HG03039 (cell line): ENCODE data around the gene HCN4.
"Not testable (repeated sequence)": the region's sequence is repeated elsewhere in the genome, so short reads cannot be mapped to it uniquely, and the experiment has no call there.

ENCODE experiments used
- ATAC-seq: cut with Tn5 transposase; IDR thresholded peaks from one replicate; pipeline ENCODE4 v1.9.1; 2021; ENCODE audit warnings: mild to moderate bottlenecking, moderate library complexity; ENCODE audit not compliant: unreplicated experiment

HCN4 gene

GRCh38 chr15:73368301-73369136 is at the start of gene HCN4:
Gene HCN4 (minus strand): TSS chr15:73368958. CDS start chr15:73368270, 688 bp downstream.
- ATAC-seq = no peak

DNA sequence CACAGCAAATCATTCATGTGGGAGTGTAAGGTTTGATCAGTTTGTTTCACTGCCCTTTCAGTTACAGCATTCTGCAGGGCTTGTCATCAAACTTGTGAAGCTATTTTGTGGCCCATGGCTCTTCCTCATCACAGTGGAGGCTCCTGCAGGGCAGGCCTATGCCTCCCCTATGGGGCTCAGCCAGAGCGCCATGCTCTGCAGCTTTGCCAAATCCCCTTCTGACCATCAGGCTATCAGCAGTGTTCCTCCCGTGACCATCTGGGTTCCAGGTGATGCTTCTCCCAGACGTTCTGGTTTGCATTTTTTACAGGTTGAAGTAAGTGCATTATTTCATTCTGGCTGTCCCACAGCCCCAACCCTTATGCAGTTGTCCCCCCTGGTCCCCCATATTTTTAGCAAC is 46.1 kb upstream of the HCN4 start:
- no peak for ATAC-seq

GRCh38 chr15:73403171-73403570 is 34.4 kb upstream of the HCN4 start:
- ATAC-seq = no peak

GRCh38 chr15:73400222-73400621 is 31.5 kb upstream of the HCN4 start:
- not testable (repeated sequence) for ATAC-seq

DNA sequence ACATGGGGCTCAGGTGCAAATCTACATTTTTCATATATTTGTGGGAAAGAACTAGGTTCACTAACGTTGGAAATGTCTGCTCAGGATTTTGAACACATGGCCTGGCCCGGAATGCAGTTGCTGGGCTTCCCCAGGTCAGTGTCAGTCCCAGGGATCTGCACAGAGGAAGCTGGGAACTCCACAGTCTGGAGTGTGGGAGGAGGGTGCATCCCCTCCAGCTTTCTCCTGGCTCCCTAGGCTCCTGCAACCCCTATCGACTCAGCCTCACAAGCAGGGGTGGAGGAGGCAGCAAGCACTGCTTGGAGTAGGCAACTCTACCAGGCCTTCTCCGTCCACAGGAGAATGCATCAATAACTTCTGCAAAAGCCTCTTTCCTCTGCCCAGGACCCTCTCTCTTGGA is 30.1 kb upstream of the HCN4 start:
- no peak for ATAC-seq

DNA sequence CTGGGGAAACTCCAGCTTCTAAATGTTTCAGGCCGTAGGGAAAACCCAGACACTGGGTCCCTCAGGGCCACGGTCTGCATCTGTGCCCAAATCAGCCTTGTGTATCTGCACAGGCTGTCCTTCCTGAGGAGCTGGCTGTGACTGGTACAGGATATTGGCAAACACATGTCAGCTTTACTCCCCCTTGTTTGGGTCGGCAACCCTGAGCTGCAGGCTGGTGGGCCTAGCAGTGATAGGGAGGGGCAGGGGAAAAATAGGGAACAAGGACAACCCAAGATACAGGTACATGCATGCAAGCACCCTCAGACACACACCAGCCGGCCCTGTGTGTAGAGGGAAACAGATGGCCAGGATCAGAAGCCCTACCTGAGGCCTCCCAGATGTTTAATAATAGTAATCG is 28.7 kb upstream of the HCN4 start:
- no peak for ATAC-seq

GRCh38 chr15:73395671-73396070 is 26.9 kb upstream of the HCN4 start:
- ATAC-seq = no peak

GRCh38 chr15:73394782-73395181 is 26.0 kb upstream of the HCN4 start:
- no peak for ATAC-seq

- no peak for ATAC-seq
Observed at GRCh38 chr15:73393336-73393735, 24.6 kb upstream of the HCN4 start.

DNA sequence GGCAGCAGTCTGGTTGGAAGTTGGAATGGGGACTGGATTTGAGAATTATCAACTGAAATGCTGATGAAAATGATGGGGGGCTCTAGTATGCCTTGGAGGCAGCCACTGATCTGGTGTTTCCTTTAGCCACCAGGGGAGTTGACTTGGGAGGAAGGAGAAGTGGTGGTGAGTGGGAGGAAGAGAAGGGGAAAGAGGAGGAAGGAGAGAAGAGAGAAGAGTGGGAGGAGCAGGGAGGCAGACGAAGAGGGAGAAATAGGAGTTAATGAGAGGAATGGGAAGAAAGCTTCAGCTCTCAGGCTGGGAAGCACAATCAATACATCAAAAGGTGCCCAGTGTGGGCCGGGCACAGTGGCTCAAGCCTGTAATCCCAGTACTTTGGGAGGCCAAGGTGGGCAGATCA is 23.3 kb upstream of the HCN4 start:
- ATAC-seq = no peak

- ATAC-seq = no peak
Observed at GRCh38 chr15:73391128-73391872, 22.5 kb upstream of the HCN4 start.

- no peak for ATAC-seq
Observed at GRCh38 chr15:73389971-73390544, 21.3 kb upstream of the HCN4 start.

- no peak for ATAC-seq
Observed at GRCh38 chr15:73389539-73389938, 20.8 kb upstream of the HCN4 start.

- no peak for ATAC-seq
Observed at GRCh38 chr15:73388256-73388781, 19.6 kb upstream of the HCN4 start.

- ATAC-seq = no peak
Observed at GRCh38 chr15:73387507-73388255, 18.9 kb upstream of the HCN4 start.

DNA sequence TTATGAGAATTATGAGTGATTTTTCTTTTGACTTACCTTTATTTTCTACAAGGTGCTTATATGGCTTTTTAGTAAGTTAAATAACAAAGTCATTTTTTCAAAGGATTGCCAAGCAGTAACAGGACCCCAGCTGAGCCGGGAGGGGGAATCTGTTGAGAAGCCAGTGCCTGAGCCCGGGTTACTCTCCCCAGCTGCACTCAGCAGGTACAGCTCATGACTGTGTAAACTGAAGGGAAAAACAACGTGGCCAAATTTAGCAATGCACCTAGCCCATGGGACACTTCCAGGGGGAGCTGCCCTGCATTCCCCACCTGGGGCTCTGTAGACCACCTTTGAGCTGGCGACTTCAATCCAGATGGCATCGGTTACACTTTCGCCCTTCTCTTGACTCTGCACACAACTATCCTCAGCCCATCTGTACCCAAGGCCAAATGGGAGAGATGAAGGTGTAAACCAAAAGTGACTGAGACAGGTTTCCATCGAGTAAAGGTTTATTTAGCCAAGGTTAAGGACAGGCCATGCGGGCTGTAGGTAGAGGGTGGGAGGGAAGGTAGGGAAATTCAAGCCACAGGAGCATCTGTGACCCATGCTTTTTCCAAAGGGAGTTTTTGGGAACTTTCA is 18.2 kb upstream of the HCN4 start:
- ATAC-seq = no peak

GRCh38 chr15:73386238-73386637 is 17.5 kb upstream of the HCN4 start:
- no peak for ATAC-seq

DNA sequence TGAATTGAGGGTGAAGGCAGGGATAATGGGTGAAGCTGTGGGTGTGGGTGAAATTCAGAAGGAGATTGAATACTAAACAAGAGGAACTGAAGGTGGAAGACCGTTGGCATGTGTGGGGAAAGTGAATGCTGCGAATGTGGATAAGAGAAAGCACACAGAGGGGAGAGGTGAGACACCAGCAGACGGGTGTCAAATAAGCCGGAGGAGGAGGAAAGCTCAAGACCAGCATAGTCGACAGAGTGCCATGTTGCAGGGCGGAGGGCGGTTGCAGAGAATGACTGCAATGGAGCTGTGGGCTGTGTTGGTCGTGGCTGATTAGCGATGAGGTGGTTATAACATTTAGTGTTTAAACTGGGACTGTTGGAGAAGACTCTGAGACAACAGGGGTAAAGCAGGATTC is 16.4 kb upstream of the HCN4 start:
- ATAC-seq = no peak

DNA sequence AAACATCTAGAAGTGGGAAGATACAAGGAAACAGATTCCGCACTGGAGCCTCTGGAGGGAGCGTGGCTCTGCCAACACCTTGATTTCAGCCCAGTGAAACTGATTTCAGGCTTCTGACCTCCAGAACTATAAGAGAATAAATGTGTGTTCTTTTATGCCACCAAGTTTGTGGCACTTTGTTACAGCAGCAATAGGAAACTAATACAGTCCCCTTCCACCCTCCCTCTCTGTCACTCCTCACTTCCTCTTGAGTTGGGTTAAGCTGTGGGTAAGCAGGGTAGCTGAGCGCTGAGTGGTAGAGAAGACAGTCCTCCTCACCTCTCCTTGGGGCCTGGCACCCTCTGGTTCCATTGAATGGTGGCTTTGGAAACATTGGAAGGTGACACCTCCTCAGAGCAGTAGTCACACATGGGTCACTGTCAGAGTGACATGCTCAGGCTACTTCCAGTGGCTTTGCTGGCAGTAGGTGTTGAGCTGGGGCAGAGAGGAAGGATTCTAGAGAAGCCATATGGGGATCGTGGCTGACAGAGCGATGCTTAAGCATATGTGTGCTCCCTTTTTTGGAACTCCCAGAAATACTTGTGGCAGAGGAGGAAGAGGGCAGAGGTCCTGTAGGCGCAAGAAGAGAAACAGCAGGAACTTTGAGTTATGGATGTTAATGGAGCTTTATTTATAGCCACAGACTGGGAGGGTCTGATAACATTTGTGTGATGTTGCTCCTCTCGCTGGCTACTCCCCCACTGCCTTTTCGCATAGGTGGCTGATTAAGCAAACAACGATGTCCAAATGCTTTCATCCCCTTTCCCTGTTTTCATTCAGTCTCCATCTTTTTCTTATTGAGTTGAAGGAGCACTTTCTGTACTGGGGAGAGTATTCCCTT is 14.8 kb upstream of the HCN4 start:
- no peak for ATAC-seq

DNA sequence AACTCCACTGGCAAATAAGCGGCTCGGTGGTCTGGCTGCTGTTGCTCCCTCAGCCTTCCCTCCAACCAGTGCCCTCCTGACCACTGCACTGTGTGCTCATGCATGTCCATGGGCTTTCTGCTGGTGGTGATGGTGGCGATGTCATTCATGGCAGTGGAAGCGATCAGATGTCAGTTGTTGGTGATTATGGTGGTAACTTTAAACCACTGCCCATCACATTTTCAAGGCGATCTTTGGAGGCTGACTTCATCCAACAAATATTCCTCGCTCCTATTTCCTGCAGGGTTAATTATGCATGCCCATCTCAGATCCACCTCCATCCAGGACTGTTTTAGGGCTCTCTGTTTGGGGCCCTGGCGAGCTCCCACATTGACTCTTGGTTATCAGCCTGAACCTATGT is 13.4 kb upstream of the HCN4 start:
- ATAC-seq = no peak
